ENCODE data around the gene CNOT10.
"Not testable (repeated sequence)": the region's sequence is repeated elsewhere in the genome, so short reads cannot be mapped to it uniquely, and the experiment has no call there.

The CNOT10 gene

DNA sequence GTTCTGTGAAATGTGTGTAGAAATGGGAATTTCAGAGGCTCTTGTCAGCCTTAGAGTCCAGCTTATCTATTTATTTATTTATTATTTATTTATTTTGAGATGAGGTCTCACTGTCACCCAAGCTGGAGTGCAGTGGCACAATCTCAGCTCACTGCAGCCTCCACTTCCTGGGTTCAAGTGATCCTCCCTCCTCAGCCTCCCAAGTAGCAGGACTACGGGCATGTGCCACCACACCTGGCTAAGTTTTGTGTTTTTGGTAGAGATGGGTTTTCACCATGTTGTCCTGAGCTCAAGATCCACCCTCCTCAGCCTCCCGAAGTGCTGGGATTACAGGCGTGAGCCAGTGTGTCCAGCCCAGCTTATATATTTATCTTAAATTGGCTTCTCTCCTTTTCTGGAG, 11.5 kb downstream of the CNOT10 start:
- DNase-seq (ENCODE audit: low read depth), result no peak

DNA sequence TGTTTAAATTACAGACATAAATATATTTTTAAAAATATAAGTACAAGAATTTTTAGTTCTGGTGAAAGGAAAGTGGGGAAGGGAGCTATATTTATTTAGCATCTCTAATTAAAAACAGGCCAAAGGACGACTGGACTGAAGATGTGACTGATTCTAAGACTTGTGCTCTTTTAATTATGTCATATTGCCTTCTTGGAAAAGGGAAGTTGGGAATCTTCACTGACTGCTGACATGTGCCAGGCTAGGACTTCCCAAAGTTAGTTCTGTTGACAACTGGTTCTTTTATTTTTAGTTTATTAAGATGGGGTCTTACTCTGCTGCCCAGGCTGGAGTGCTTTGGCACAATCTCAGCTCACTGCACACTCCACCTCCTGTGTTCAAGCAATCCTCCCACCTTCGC, 13.5 kb downstream of the CNOT10 start:
- DNase-seq (ENCODE audit: low read depth), result no peak

DNA sequence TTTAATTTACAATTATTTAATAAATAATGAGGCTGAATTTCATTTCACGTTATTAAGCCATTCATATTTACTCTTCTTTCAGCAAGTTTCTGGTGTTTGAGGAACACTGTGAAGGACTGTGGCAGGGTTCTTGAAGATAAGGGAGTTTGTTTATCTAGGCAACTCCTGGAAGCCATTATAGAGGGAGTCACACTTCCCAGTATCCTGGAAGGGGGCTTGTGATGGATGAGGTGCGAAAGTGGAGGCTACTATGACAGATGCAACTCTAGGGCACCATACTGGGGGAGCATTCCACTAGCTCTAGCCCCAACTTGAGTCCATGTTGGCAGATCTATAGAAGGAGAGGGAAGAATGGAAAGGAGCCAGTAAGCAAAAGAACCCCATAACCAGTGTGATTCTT, 14.4 kb downstream of the CNOT10 start:
- no peak for DNase-seq (ENCODE audit: low read depth)

- DNase-seq (ENCODE audit: low read depth), result no peak
Measured at GRCh38 chr3:32700244-32700643, 15.3 kb downstream of the CNOT10 start.

GRCh38 chr3:32703491-32703972, 18.5 kb downstream of the CNOT10 start:
- no peak for DNase-seq (ENCODE audit: low read depth)

GRCh38 chr3:32705232-32705631, 20.2 kb downstream of the CNOT10 start:
- no peak for DNase-seq (ENCODE audit: low read depth)

DNA sequence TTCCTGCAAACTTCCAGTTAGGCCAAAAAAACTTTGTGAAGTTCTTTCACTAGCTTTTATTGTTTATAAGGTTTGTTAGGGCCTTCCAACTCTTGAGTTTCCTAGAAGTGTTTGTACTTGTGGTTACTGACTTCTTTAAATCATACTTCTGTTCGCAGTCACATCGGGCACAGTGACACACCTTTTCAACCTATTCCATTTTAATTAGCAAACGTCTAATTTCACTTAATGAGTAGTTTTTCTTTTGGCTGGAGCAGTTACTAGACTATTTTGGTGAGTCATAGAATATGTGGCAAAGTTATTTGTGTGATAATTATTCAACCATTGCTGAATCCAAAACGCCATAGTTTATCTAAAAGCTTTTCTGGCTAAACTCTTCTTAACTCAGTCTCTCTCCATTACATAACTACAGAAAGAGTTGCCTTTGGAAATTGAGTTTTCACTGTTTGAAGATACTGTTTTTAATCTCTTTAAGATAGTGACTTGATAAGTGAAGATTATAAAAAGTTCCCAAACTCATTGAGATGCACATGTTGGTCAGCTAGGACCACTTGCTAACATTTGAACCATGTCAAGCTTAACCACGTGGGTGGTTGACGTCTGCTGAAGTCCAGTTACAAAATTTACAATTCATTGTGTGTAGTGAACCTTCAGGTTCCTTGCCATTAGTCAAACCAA, 21.5 kb downstream of the CNOT10 start:
- no peak for DNase-seq (ENCODE audit: low read depth)

DNA sequence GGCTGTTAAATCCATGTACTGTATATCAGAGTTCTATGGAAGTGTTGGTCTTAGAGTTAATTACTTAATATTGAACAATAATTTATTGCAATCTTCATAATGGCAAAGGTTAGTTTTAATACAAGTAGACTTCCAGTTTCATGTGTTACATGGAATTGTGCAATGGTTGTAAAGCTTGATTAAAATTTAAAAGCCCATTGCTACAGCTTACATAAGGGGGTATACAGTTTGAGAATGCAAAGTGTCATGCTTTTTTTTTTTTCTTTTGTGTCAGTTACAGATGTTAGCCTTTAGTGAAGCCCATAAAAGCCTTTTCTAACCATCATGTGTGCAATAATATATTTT, 22.0 kb downstream of the CNOT10 start:
- DNase-seq (ENCODE audit: low read depth), result no peak

GRCh38 chr3:32708672-32709283, 23.8 kb downstream of the CNOT10 start:
- no peak for DNase-seq (ENCODE audit: low read depth)

- no peak for DNase-seq (ENCODE audit: low read depth)
Measured at GRCh38 chr3:32709346-32709745, 24.4 kb downstream of the CNOT10 start.

GRCh38 chr3:32712506-32713055, 27.6 kb downstream of the CNOT10 start:
- DNase-seq (ENCODE audit: low read depth), result no peak

GRCh38 chr3:32713181-32713580, 28.2 kb downstream of the CNOT10 start:
- DNase-seq (ENCODE audit: low read depth), result no peak

GRCh38 chr3:32719335-32719734, 34.3 kb downstream of the CNOT10 start:
- no peak for DNase-seq (ENCODE audit: low read depth)

DNA sequence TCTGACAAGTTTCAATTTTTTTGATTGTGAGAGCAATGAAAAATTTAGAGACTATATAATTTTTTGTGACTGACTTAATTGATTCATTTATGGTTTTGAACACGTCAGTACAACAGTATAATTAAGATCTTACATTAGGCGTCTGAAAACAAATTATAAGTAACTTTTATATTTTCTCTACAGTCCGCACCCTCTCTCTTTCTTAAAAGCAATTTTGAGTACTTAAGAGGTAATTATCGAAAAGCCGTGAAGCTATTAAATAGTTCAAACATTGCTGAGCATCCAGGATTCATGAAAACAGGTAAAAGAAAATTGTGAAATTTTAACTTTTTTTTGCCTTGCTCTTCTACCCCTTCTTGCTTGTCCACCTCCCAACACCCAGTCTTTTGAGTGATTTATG, 34.9 kb downstream of the CNOT10 start:
- DNase-seq (ENCODE audit: low read depth), result no peak

GRCh38 chr3:32725721-32726120, 40.7 kb downstream of the CNOT10 start:
- no peak for DNase-seq (ENCODE audit: low read depth)

DNA sequence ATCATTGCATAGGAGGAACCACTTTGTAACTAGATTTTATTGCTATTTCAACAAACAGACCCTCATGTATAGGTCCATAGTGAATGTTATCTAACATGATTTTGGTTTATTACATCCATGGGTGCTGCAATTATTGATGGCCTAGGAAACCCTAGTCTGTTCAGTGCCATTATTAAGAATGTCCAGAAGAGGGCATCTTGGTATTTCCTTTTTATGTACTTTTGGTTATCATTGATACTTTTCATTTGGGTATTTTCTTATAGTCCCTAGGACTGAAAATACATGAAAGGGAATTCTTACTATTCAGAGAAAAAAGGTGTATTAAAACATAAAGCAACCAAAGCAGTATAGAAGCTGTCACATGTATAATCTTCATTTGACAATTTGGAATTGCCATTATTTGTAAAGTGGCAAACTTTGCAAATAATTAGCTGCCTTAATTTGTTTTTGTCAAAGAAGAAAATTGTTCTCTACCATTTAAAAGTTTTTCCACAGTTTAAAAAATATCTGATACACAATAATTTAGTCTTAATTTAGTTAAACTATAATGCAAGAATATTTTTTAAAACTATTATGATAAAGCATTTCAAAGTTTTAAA, 48.7 kb downstream of the CNOT10 start:
- DNase-seq (ENCODE audit: low read depth), result no peak

DNA sequence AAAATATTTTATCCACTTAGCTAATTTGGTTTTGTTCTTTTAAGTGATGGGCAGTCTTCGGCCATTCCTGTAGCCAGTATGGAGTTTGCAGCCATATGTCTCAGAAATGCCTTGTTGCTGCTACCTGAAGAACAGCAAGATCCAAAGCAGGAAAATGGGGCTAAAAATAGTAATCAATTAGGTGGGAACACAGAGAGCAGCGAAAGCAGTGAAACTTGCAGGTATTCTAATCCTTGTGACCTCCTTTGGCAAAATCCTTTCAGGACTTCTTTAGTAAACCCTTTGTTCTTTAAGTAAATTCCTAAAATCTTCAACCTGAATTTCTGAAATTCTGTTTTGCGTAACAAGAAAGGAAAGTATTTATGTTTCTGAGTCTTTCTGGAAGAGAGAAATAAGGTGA, 49.8 kb downstream of the CNOT10 start:
- no peak for DNase-seq (ENCODE audit: low read depth)

DNA sequence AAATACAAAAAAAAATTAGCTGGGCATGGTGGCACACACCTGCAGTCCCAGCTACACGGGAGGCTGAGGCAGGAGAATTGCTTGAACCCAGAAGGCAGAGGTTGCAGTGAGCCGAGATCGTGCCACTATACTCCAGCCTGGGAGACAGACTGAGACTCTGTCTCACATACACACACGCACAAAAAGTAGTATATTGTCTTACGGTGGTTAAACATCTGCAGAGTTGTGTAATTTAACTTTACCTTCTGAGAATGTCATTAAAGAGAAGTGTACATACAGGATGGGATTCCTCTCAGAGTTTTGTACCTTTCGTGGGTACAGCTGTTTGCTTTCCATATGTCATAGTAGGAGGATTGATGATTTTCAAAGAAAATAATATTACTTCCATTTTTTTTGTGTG, 58.5 kb downstream of the CNOT10 start:
- not testable (repeated sequence) for DNase-seq (ENCODE audit: low read depth)

GRCh38 chr3:32743934-32744333, 58.9 kb downstream of the CNOT10 start:
- no peak for DNase-seq (ENCODE audit: low read depth)

DNA sequence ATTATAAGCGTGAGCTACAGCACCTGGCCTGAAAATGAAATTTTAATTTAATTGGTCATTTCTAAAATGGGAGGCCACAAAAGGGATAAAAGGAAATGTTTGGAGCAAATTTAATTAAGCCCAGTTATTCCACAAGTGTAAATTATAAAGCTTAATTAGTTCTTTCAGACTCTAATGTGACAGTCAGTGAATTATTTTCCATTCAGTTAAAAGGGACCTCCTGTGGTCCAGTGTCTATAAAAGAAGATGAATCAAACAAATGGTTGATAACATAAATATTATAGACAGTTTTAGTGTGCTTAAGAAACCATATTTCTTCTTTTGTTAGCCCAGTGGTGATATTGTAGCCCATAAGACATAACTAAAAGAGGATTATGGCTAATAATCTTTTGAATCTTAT, 66.4 kb downstream of the CNOT10 start:
- no peak for DNase-seq (ENCODE audit: low read depth)

DNA sequence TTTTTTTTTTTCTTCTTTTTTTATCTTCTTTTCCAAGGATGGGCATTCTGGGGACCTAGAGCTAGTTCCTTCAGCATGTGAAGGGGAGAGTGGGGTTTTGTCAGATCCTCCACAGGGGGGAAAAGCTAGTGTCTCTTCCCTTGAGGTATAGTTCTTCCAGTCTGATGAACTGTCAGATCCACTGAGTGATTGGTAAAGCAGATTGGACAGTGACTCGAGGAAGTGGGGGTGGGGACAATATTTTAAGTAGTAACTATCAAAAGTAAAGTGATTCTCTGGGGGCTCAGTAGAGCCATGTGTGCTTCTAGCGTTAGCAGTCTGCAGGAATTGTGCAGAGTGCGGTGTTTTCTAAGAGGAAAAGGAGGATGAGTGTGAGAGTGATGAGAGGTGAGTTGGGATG, 70.8 kb downstream of the CNOT10 start:
- DNase-seq (ENCODE audit: low read depth), result no peak

GRCh38 chr3:32757618-32758374, 72.8 kb downstream of the CNOT10 start:
- DNase-seq (ENCODE audit: low read depth), result no peak

DNA sequence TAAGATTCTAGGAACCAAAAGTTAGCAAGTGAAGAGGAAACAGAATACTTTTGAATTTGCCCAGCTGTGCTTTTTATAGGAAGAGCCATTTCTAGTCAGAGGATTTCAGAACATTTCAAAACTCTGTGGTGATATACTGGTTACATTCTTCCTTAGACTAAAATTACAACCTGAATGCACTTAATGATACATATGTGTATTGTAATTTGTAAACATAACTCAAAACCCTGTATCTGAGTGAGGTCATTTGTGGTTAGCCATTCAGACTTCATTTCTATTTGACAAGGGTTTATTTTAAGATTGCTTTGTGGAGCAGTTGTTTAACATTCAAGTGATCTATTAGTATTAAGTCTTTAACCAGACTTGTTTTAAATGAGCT, 73.4 kb downstream of the CNOT10 start:
- DNase-seq (ENCODE audit: low read depth), result no peak
